SK-N-SH (cell line): ENCODE results near the gene KRTAP10-10.

Experiments used
- CHD2 ChIP-seq: fragments of 150-350 bp; IDR thresholded peaks from 2 replicates; pipeline ENCODE4 v1.6.1; 2018; ENCODE audit warnings: low read length; ENCODE audit not compliant: partially characterized antibody
- EP300 ChIP-seq, 2 experiments: IDR thresholded peaks; 2 replicates each; pipeline versions ENCODE4 v1.4.0 to v1.6.1; 2012; ENCODE audit warnings: borderline replicate concordance in 1 of 2, low read depth in 1 of 2, low read length in 1 of 2
- FOXM1 ChIP-seq: IDR thresholded peaks from 2 replicates; pipeline ENCODE4 v1.4.0; 2012; ENCODE audit warnings: low read depth, mild to moderate bottlenecking
- JUND ChIP-seq: IDR thresholded peaks from 2 replicates; pipeline ENCODE4 v1.4.0; 2012
- POLR2AphosphoS5 ChIP-seq: IDR thresholded peaks from 2 replicates; pipeline ENCODE4 v1.6.1; 2012; ENCODE audit warnings: low read depth, low read length
- RCOR1 ChIP-seq: fragments of 150-350 bp; IDR thresholded peaks from 2 replicates; pipeline ENCODE4 v1.6.1; 2017; ENCODE audit warnings: antibody characterized with exemption, low read length
- RFX5 ChIP-seq: IDR thresholded peaks from 2 replicates; pipeline ENCODE4 v1.6.1; 2012; ENCODE audit warnings: mild to moderate bottlenecking, improper control_type of control experiment, low read length
- RXRA ChIP-seq: IDR thresholded peaks from 2 replicates; pipeline ENCODE4 v1.4.0; 2012; ENCODE audit warnings: low read depth, mild to moderate bottlenecking, borderline replicate concordance
- TAF1 ChIP-seq: IDR thresholded peaks from 2 replicates; pipeline ENCODE4 v1.6.1; 2012; ENCODE audit warnings: low read depth, mild to moderate bottlenecking, low read length, moderate library complexity, borderline replicate concordance
- YY1 ChIP-seq: IDR thresholded peaks from 2 replicates; pipeline ENCODE4 v1.4.0; 2012; ENCODE audit warnings: low read depth, mild to moderate bottlenecking
- TF ChIP-seq, protein P1 (sequence below): fragments of 200-600 bp; sonication (generic); IDR thresholded peaks from 2 replicates; pipeline ENCODE4 v1.6.1; 2017; ENCODE audit warnings: antibody characterized with exemption, mild to moderate bottlenecking, moderate library complexity
- TF ChIP-seq, protein P2 (sequence below): IDR thresholded peaks from 2 replicates; pipeline ENCODE4 v1.6.1; 2012; ENCODE audit warnings: mild to moderate bottlenecking, low read depth, low read length, moderate library complexity
- TF ChIP-seq, protein P3 (sequence below): fragments of 150-350 bp; IDR thresholded peaks from 2 replicates; pipeline ENCODE4 v1.6.1; 2016; ENCODE audit warnings: mild to moderate bottlenecking, low read depth, low read length
- TF ChIP-seq, protein P4 (sequence below): IDR thresholded peaks from 2 replicates; pipeline ENCODE4 v1.4.0; 2012; ENCODE audit warnings: low read depth

GRCh38 chr21:44681152-44681551 lies 44.0 kb downstream of the KRTAP10-10 start:
- TF ChIP-seq JUND, result no peak
- TF ChIP-seq, protein P1, sequence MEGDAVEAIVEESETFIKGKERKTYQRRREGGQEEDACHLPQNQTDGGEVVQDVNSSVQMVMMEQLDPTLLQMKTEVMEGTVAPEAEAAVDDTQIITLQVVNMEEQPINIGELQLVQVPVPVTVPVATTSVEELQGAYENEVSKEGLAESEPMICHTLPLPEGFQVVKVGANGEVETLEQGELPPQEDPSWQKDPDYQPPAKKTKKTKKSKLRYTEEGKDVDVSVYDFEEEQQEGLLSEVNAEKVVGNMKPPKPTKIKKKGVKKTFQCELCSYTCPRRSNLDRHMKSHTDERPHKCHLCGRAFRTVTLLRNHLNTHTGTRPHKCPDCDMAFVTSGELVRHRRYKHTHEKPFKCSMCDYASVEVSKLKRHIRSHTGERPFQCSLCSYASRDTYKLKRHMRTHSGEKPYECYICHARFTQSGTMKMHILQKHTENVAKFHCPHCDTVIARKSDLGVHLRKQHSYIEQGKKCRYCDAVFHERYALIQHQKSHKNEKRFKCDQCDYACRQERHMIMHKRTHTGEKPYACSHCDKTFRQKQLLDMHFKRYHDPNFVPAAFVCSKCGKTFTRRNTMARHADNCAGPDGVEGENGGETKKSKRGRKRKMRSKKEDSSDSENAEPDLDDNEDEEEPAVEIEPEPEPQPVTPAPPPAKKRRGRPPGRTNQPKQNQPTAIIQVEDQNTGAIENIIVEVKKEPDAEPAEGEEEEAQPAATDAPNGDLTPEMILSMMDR, result no peak
- TF ChIP-seq YY1, result no peak
- TF ChIP-seq POLR2AphosphoS5, result no peak
- TF ChIP-seq RXRA, result no peak
- no peak for TF ChIP-seq TAF1
- TF ChIP-seq RCOR1, result no peak
- TF ChIP-seq, protein P2, sequence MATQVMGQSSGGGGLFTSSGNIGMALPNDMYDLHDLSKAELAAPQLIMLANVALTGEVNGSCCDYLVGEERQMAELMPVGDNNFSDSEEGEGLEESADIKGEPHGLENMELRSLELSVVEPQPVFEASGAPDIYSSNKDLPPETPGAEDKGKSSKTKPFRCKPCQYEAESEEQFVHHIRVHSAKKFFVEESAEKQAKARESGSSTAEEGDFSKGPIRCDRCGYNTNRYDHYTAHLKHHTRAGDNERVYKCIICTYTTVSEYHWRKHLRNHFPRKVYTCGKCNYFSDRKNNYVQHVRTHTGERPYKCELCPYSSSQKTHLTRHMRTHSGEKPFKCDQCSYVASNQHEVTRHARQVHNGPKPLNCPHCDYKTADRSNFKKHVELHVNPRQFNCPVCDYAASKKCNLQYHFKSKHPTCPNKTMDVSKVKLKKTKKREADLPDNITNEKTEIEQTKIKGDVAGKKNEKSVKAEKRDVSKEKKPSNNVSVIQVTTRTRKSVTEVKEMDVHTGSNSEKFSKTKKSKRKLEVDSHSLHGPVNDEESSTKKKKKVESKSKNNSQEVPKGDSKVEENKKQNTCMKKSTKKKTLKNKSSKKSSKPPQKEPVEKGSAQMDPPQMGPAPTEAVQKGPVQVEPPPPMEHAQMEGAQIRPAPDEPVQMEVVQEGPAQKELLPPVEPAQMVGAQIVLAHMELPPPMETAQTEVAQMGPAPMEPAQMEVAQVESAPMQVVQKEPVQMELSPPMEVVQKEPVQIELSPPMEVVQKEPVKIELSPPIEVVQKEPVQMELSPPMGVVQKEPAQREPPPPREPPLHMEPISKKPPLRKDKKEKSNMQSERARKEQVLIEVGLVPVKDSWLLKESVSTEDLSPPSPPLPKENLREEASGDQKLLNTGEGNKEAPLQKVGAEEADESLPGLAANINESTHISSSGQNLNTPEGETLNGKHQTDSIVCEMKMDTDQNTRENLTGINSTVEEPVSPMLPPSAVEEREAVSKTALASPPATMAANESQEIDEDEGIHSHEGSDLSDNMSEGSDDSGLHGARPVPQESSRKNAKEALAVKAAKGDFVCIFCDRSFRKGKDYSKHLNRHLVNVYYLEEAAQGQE, result no peak
- no peak for TF ChIP-seq CHD2
- TF ChIP-seq, protein P3, sequence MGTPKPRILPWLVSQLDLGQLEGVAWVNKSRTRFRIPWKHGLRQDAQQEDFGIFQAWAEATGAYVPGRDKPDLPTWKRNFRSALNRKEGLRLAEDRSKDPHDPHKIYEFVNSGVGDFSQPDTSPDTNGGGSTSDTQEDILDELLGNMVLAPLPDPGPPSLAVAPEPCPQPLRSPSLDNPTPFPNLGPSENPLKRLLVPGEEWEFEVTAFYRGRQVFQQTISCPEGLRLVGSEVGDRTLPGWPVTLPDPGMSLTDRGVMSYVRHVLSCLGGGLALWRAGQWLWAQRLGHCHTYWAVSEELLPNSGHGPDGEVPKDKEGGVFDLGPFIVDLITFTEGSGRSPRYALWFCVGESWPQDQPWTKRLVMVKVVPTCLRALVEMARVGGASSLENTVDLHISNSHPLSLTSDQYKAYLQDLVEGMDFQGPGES, result no peak
- no peak for TF ChIP-seq RFX5
- no peak for TF ChIP-seq EP300 (IDR thresholded peaks at IDR 0.05; ENCODE audit: borderline replicate concordance in 1 of 2, low read depth in 1 of 2, low read length in 1 of 2)
- TF ChIP-seq FOXM1, result no peak
- TF ChIP-seq, protein P4, sequence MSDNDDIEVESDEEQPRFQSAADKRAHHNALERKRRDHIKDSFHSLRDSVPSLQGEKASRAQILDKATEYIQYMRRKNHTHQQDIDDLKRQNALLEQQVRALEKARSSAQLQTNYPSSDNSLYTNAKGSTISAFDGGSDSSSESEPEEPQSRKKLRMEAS, result no peak
